ENCODE measurements around the gene FAM221A. TPM values are rescaled to one million over a fixed set of nuclear protein-coding genes. Genes with fewer than 3 reads are reported as not detected.

Gene FAM221A
- total and polyA plus RNA-seq, 2 of the 8 experiments (the other 6 are each of a cell fraction or from before 2014, with no cell fraction given) = 21.5 to 39.0 TPM

DNA sequence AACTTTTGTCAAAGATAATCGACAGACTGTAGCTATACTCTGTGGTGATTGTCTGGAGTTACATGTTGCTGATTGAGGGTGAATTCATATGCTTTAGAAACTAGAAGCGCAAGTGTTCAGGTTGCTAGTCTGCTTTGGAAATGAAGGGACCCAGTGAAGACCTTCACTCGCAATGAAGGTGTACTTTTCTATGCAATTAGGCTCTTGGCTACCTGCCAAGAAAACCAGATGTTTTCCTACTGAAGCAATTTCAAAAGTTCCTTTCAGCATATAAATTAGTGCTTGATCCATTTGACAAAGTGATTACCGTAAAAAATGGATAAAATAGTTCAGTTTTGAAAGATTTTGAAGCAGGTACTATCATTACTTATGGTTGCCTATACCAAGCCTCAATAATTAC lies 20.0 kb downstream of the FAM221A start:
- Histone ChIP-seq H3K79me1 (ENCODE audit: low read depth, low read length) (no peaks in the 10 kb centered on the region), H4K20me1 (replicated peaks in 1 of 2; ENCODE audit: control insufficient read depth in 1 of 2, insufficient read depth in 2 of 2, low read length in 2 of 2) (no peaks in the 10 kb centered on the region), H3K79me2 (ENCODE audit: control insufficient read depth in 1 of 2, insufficient read depth in 2 of 2, low read length in 2 of 2) (no peaks in the 10 kb centered on the region), H3K9ac (replicated peaks in 1 of 4; ENCODE audit: extremely low read depth in 1 of 4, low read depth in 3 of 4, low read length in 3 of 4) (no peak overlapping the region), H3K18ac (ENCODE audit: extremely low read depth, low read length) (no peak overlapping the region), H3K4ac (replicated peaks; ENCODE audit: insufficient read length, low read depth, low read length) (no peak overlapping the region), H2BK5ac (ENCODE audit: low read depth, low read length) (no peak overlapping the region), H3K4me2 (ENCODE audit: insufficient read depth in 1 of 2, low read depth in 2 of 2, low read length in 2 of 2) (no peak overlapping the region), H2AK5ac (ENCODE audit: low read depth, low read length) (no peak overlapping the region), H2BK120ac (replicated peaks; ENCODE audit: low read depth, low read length) (no peak overlapping the region), H2BK15ac (ENCODE audit: low read length) (no peak overlapping the region), H3K27me3 (replicated peaks in 1 of 4; ENCODE audit: control insufficient read depth in 3 of 4, extremely low read depth in 1 of 4, insufficient read depth in 3 of 4, low read length in 3 of 4) (no peaks in the 10 kb centered on the region), H3K4me3 (ENCODE audit: extremely low read depth in 1 of 4, insufficient read depth in 2 of 4, low read depth in 3 of 4, low read length in 4 of 4) (no peak overlapping the region), H3K23me2 (ENCODE audit: low read depth, low read length) (no peaks in the 10 kb centered on the region), H2AFZ (ENCODE audit: low read length) (no peak overlapping the region), H3K36me3 (ENCODE audit: control insufficient read depth in 2 of 4, insufficient read depth in 4 of 4, low read length in 3 of 4) (peaks cover 8 to 34% (median 25%) of the 10 kb centered on the region in 4 experiments), H3K4me1 (replicated peaks in 1 of 4; ENCODE audit: control insufficient read depth in 3 of 4, insufficient read depth in 4 of 4, low read length in 3 of 4) (no peaks in the 10 kb centered on the region), H4K8ac (ENCODE audit: extremely low read depth, insufficient read depth, low read length) (no peak overlapping the region), H3K9me3 (ENCODE audit: insufficient read depth in 2 of 2, low read depth in 1 of 2, low read length in 1 of 2) (peaks cover 0 to 5% of the 10 kb centered on the region in 2 experiments; a peak in 1 of 4 replicates), H2BK12ac (ENCODE audit: low read depth, low read length) (no peak overlapping the region), H3K23ac (ENCODE audit: insufficient read length) (no peak overlapping the region), H2BK20ac (ENCODE audit: low read length) (no peak overlapping the region), H4K91ac (replicated peaks; ENCODE audit: insufficient read length, low read length) (no peak overlapping the region), H3K14ac (ENCODE audit: insufficient read length) (no peak overlapping the region), H3K56ac (replicated peaks; ENCODE audit: insufficient read length, low read depth, low read length) (no peak overlapping the region), H3K27ac (ENCODE audit: low read depth, low read length) (no peak overlapping the region), H4K5ac (ENCODE audit: insufficient read length, low read depth, low read length) (no peak overlapping the region)
- FAIRE-seq (no peak), DNase-seq (ENCODE audit: low read depth in 1 of 2, low spot score in 2 of 2) (no peak)
- CTCF ChIA-PET (ENCODE audit: partially characterized antibody) = interaction anchor here (3.7 to 7.5 kb wide), 2 partner anchors 8 to 14 kb away, joined by 24 to 79 read pairs; partner anchors contain the start of gene STK31
- TF ChIP-seq, protein P1, sequence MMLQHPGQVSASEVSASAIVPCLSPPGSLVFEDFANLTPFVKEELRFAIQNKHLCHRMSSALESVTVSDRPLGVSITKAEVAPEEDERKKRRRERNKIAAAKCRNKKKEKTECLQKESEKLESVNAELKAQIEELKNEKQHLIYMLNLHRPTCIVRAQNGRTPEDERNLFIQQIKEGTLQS (IDR thresholded peaks at IDR 0.05; ENCODE audit: insufficient read depth, low read depth, low read length) = no peak
- TF ChIP-seq FOSL1 (IDR thresholded peaks at IDR 0.05; ENCODE audit: insufficient read depth, low read depth, low read length) (no peak), POU5F1 (IDR thresholded peaks at IDR 0.05; ENCODE audit: low read depth, low read length) (no peak), BACH1 (IDR thresholded peaks at IDR 0.05; ENCODE audit: low read length) (no peak), CBX8 (IDR thresholded peaks at IDR 0.05; ENCODE audit: borderline replicate concordance, low read depth, low read length) (no peak), BRCA1 (IDR thresholded peaks at IDR 0.05; ENCODE audit: low read depth, low read length) (no peak), EP300 (IDR thresholded peaks at IDR 0.05; ENCODE audit: borderline replicate concordance in 1 of 2, low read depth in 2 of 2, low read length in 2 of 2) (no peak), POLR2A (IDR thresholded peaks at IDR 0.05; ENCODE audit: control extremely low read depth in 1 of 2, low read depth in 2 of 2, low read length in 2 of 2) (no peak), RAD21 (IDR thresholded peaks at IDR 0.05 in 1 of 2, conservative IDR thresholded peaks at IDR 0.05 in 1 of 2; ENCODE audit: low read depth in 2 of 2, low read length in 2 of 2) (no peak), SIRT6 (IDR thresholded peaks at IDR 0.05; ENCODE audit: low read length) (no peak)
- TF ChIP-seq, protein P2, sequence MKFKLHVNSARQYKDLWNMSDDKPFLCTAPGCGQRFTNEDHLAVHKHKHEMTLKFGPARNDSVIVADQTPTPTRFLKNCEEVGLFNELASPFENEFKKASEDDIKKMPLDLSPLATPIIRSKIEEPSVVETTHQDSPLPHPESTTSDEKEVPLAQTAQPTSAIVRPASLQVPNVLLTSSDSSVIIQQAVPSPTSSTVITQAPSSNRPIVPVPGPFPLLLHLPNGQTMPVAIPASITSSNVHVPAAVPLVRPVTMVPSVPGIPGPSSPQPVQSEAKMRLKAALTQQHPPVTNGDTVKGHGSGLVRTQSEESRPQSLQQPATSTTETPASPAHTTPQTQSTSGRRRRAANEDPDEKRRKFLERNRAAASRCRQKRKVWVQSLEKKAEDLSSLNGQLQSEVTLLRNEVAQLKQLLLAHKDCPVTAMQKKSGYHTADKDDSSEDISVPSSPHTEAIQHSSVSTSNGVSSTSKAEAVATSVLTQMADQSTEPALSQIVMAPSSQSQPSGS (IDR thresholded peaks at IDR 0.05; ENCODE audit: low read length) = no peak
- POLR2A ChIA-PET (ENCODE audit: partially characterized antibody) = no interaction called here
- 88% methylated on average over 4 of the region's 4 CpGs; no CpG with 5 or more reads in 1 of the 2 experiments for WGBS, 2 experiments (ENCODE audit: extremely low coverage in 1 of 2, insufficient coverage in 1 of 2, insufficient read length in 1 of 2, insufficient replicate concordance in 2 of 2, low coverage in 1 of 2, low lambda C conversion rate in 2 of 2, missing lambda C conversion rate in 1 of 2)

Data from H1 (cell line).